Erythroblast (primary cell): ENCODE data around the gene DAGLA.

ENCODE experiments used
- GATA1 ChIP-seq: IDR thresholded peaks from 2 replicates; pipeline ENCODE4 v1.6.1; 2011; ENCODE audit warnings: low read depth, mild to moderate bottlenecking, control low read depth, low read length, moderate library complexity
- POLR2A ChIP-seq: IDR thresholded peaks from 2 replicates; pipeline ENCODE4 v1.6.1; 2011; ENCODE audit warnings: mild to moderate bottlenecking, low read length

GRCh38 chr11:61639816-61640443 lies 40.3 kb upstream of the DAGLA start:
- no peak for TF ChIP-seq POLR2A
- no peak for TF ChIP-seq GATA1
